SK-N-SH (cell line): ENCODE measurements around the gene ADNP2. TPM values are rescaled to one million over a fixed set of nuclear protein-coding genes. Genes with fewer than 3 reads are reported as not detected.

Experiments used
- CTCF ChIA-PET: fragments of 300-600, 350-600 bp; formaldehyde crosslinking; extraction: SDS; loops from one replicate; lab custom pipeline; 2021; lab: Yijun Ruan, JAX
- POLR2A ChIA-PET: fragments of 350-600 bp; sonication (Branson Sonifier 250); formaldehyde crosslinking; extraction: SDS; loops from one replicate; lab custom pipeline; 2020; ENCODE audit warnings: antibody characterized with exemption, inconsistent platforms; lab: Yijun Ruan, JAX
- DNase-seq: peaks from one replicate; pipeline ENCODE4 v3.0.0; 2012
- H2AFZ ChIP-seq: fragments of 200-600 bp; sonication (generic); 2 replicates; pipeline ENCODE4 v1.8.1; 2016; ENCODE audit warnings: antibody characterized with exemption, mild to moderate bottlenecking, low read depth
- H3F3A ChIP-seq: fragments of 200-600 bp; sonication (generic); replicated peaks from 2 replicates; pipeline ENCODE3; 2016; ENCODE audit warnings: antibody characterized with exemption, mild to moderate bottlenecking; ENCODE audit not compliant: insufficient read depth
- H3K27ac ChIP-seq, 2 experiments: fragments of 200-500 bp in 1 of 2; fragments of 200-600 bp in 1 of 2; sonication (Bioruptor generic) in 1 of 2; sonication (generic), shearing (Covaris generic) in 1 of 2; 2 replicates each; pipeline versions ENCODE4 v1.5.1 to v1.6.1; 2014 to 2016; ENCODE audit warnings: low read depth in 2 of 2, inconsistent platforms in 1 of 2, low read length in 1 of 2, mild to moderate bottlenecking in 1 of 2, mixed read lengths in 1 of 2
- H3K27me3 ChIP-seq: fragments of 200-600 bp; sonication (generic), shearing (Covaris generic); 2 replicates; pipeline ENCODE4 v1.6.1; 2016; ENCODE audit warnings: mixed run types; ENCODE audit not compliant: insufficient read depth
- H3K36me3 ChIP-seq, 2 experiments: fragments of 200-500 bp in 1 of 2; fragments of 200-600 bp in 1 of 2; sonication (Bioruptor generic) in 1 of 2; sonication (generic) in 1 of 2; replicated peaks in 1 of 2; 2 replicates each; pipeline versions ENCODE3 to v1.5.1; 2014 to 2016; ENCODE audit warnings: low read length in 1 of 2, mild to moderate bottlenecking in 1 of 2; ENCODE audit not compliant: insufficient read depth in 2 of 2, control insufficient read depth in 1 of 2
- H3K4me1 ChIP-seq, 2 experiments: fragments of 200-500 bp in 1 of 2; fragments of 200-600 bp in 1 of 2; sonication (Bioruptor generic) in 1 of 2; sonication (generic), shearing (Covaris generic) in 1 of 2; 2 replicates each; pipeline versions ENCODE4 v1.5.1 to v1.6.1; 2014 to 2016; ENCODE audit warnings: low read depth in 1 of 2, low read length in 1 of 2, mixed run types in 1 of 2; ENCODE audit not compliant: insufficient read depth in 2 of 2, control insufficient read depth in 1 of 2
- H3K4me2 ChIP-seq: fragments of 200-600 bp; sonication (generic), shearing (Covaris generic); 2 replicates; pipeline ENCODE4 v1.6.1; 2017; ENCODE audit warnings: mixed run types
- H3K4me3 ChIP-seq, 2 experiments: fragments of 200-500 bp in 1 of 2; fragments of 200-600 bp in 1 of 2; sonication (Bioruptor generic) in 1 of 2; sonication (generic), shearing (Covaris generic) in 1 of 2; 2 replicates each; pipeline versions ENCODE4 v1.5.1 to v1.8.1; 2014 to 2016; ENCODE audit warnings: low read depth in 2 of 2, inconsistent platforms in 1 of 2, low read length in 1 of 2, mild to moderate bottlenecking in 1 of 2, mixed read lengths in 1 of 2, moderate library complexity in 1 of 2
- H3K79me2 ChIP-seq: fragments of 200-600 bp; sonication (generic); 2 replicates; pipeline ENCODE4 v1.8.1; 2017; ENCODE audit warnings: mild to moderate bottlenecking; ENCODE audit not compliant: insufficient read depth
- H3K9ac ChIP-seq: fragments of 200-600 bp; sonication (generic); 2 replicates; pipeline ENCODE4 v1.6.1; 2017; ENCODE audit warnings: mixed run types
- H3K9me2 ChIP-seq: fragments of 200-600 bp; sonication (generic); 2 replicates; pipeline ENCODE4 v1.6.1; 2017; ENCODE audit warnings: mixed run types
- H3K9me3 ChIP-seq: fragments of 200-600 bp; sonication (generic); 2 replicates; pipeline ENCODE4 v1.6.1; 2017; ENCODE audit warnings: mixed run types, mild to moderate bottlenecking, moderate library complexity
- H4K20me1 ChIP-seq: fragments of 200-600 bp; sonication (generic); 2 replicates; pipeline ENCODE4 v1.6.1; 2017; ENCODE audit warnings: mild to moderate bottlenecking, mixed run types; ENCODE audit not compliant: insufficient read depth
- CHD2 ChIP-seq: fragments of 150-350 bp; IDR thresholded peaks from 2 replicates; pipeline ENCODE4 v1.6.1; 2018; ENCODE audit warnings: low read length; ENCODE audit not compliant: partially characterized antibody
- ELF1 ChIP-seq: IDR thresholded peaks from 2 replicates; pipeline ENCODE4 v1.4.0; 2012
- EP300 ChIP-seq, 2 experiments: IDR thresholded peaks; 2 replicates each; pipeline versions ENCODE4 v1.4.0 to v1.6.1; 2012; ENCODE audit warnings: borderline replicate concordance in 1 of 2, low read depth in 1 of 2, low read length in 1 of 2
- FOSL2 ChIP-seq: IDR thresholded peaks from 2 replicates; pipeline ENCODE4 v1.4.0; 2012; ENCODE audit warnings: low read depth, mild to moderate bottlenecking, moderate library complexity, borderline replicate concordance
- FOXM1 ChIP-seq: IDR thresholded peaks from 2 replicates; pipeline ENCODE4 v1.4.0; 2012; ENCODE audit warnings: low read depth, mild to moderate bottlenecking
- GABPA ChIP-seq: IDR thresholded peaks from 2 replicates; pipeline ENCODE4 v1.4.0; 2012; ENCODE audit warnings: low read depth, mild to moderate bottlenecking
- GATA2 ChIP-seq: sonication (generic); formaldehyde crosslinking; IDR thresholded peaks from 2 replicates; pipeline ENCODE4 v1.5.0; 2020; ENCODE audit warnings: mild to moderate bottlenecking, missing genetic modification reagents
- JUND ChIP-seq: IDR thresholded peaks from 2 replicates; pipeline ENCODE4 v1.4.0; 2012
- MAX ChIP-seq: IDR thresholded peaks from 2 replicates; pipeline ENCODE4 v1.4.0; 2012; ENCODE audit warnings: low read depth
- MXI1 ChIP-seq: IDR thresholded peaks from 2 replicates; pipeline ENCODE4 v1.6.1; 2012; ENCODE audit warnings: mild to moderate bottlenecking, low read depth, low read length, improper control_type of control experiment
- NFIC ChIP-seq: IDR thresholded peaks from 2 replicates; pipeline ENCODE4 v1.4.0; 2012; ENCODE audit warnings: borderline replicate concordance
- PBX3 ChIP-seq: IDR thresholded peaks from 2 replicates; pipeline ENCODE4; 2012
- POLR2AphosphoS5 ChIP-seq: IDR thresholded peaks from 2 replicates; pipeline ENCODE4 v1.6.1; 2012; ENCODE audit warnings: low read depth, low read length
- RAD21 ChIP-seq: IDR thresholded peaks from 2 replicates; pipeline ENCODE4 v1.6.1; 2012; ENCODE audit warnings: mild to moderate bottlenecking, low read length
- RCOR1 ChIP-seq: fragments of 150-350 bp; IDR thresholded peaks from 2 replicates; pipeline ENCODE4 v1.6.1; 2017; ENCODE audit warnings: antibody characterized with exemption, low read length
- RXRA ChIP-seq: IDR thresholded peaks from 2 replicates; pipeline ENCODE4 v1.4.0; 2012; ENCODE audit warnings: low read depth, mild to moderate bottlenecking, borderline replicate concordance
- SMC3 ChIP-seq: IDR thresholded peaks from 2 replicates; pipeline ENCODE4 v1.6.1; 2012; ENCODE audit warnings: low read depth, low read length, improper control_type of control experiment
- TCF12 ChIP-seq: IDR thresholded peaks from 2 replicates; pipeline ENCODE4 v1.4.0; 2012
- USF1 ChIP-seq: IDR thresholded peaks from 2 replicates; pipeline ENCODE4 v1.4.0; 2012; ENCODE audit warnings: low read depth, borderline replicate concordance
- USF2 ChIP-seq: fragments of 150-350 bp; IDR thresholded peaks from 2 replicates; pipeline ENCODE4 v1.6.1; 2017; ENCODE audit warnings: antibody characterized with exemption, low read length, low read depth, borderline replicate concordance
- YY1 ChIP-seq: IDR thresholded peaks from 2 replicates; pipeline ENCODE4 v1.4.0; 2012; ENCODE audit warnings: low read depth, mild to moderate bottlenecking
- ZBTB33 ChIP-seq: IDR thresholded peaks from 2 replicates; pipeline ENCODE4 v1.4.0; 2012; ENCODE audit warnings: low read depth, borderline replicate concordance
- WGBS: methylation state at CpG from one replicate; pipeline ENCODE4 v1.1.6; 2017; ENCODE audit warnings: low lambda C conversion rate; 5-methylcytosine and 5-hydroxymethylcytosine counted together
- polyA plus RNA-seq, 3 experiments: library from polyadenylated mRNA; depleted of rRNA; stranded (reverse); fragments of >200 nt; gene quantifications; 2 replicates each; pipeline ENCODE4 v1.2.3, GENCODE V29; 2012

ADNP2 gene
- polyA plus RNA-seq, 1 of the 3 experiments (the other 2 are of a cell fraction) = 4.3 TPM

- Histone ChIP-seq H3K9me2 (no peaks in the 10 kb centered on the region), H3F3A (no peaks in the 10 kb centered on the region), H3K4me2 (no peak overlapping the region), H2AFZ (no peak overlapping the region), H3K36me3 (no peaks in the 10 kb centered on the region), H3K79me2 (no peaks in the 10 kb centered on the region), H3K9ac (no peak overlapping the region), H3K27me3 (no peaks in the 10 kb centered on the region), H3K4me3 (no peak overlapping the region), H3K4me1 (no peaks in the 10 kb centered on the region), H4K20me1 (no peaks in the 10 kb centered on the region), H3K9me3 (no peaks in the 10 kb centered on the region), H3K27ac (no peak overlapping the region)
- TF ChIP-seq POLR2AphosphoS5 (no peak), CHD2 (no peak), SMC3 (no peak), RAD21 (no peak), PBX3 (no peak), RXRA (no peak), TCF12 (no peak), NFIC (no peak)
- DNase-seq = no peak
- 100% methylated on average over 2 of the region's 2 CpGs for WGBS
- POLR2A ChIA-PET = interaction anchor here (0.6 kb wide), 1 partner anchor 16 kb away, joined by 3 read pairs; no protein-coding TSS in a partner anchor
- CTCF ChIA-PET = interaction anchor here (3.3 kb wide), 1 partner anchor 11 kb away, joined by 16 read pairs; no protein-coding TSS in a partner anchor
These were observed 59.3 kb downstream of the ADNP2 start for GRCh38 chr18:80168346-80168745.

- CTCF ChIA-PET = interaction anchor here (1.0 kb wide), 1 partner anchor 11 kb away, joined by 9 read pairs; no protein-coding TSS in a partner anchor
- DNase-seq = no peak
These were observed 59.9 kb downstream of the ADNP2 start for GRCh38 chr18:80168982-80169381.

More at GRCh38 chr18:80168982-80169381, 59.9 kb downstream of the ADNP2 start:
- H3K4me2 ChIP-seq = no peak overlapping the region
- no peak overlapping the region for H3K9ac ChIP-seq
- H3K9me2 ChIP-seq = no peaks in the 10 kb centered on the region
- WGBS = 77% methylated on average over 11 of the region's 15 CpGs
- no peaks in the 10 kb centered on the region for H3F3A ChIP-seq
- H3K36me3 ChIP-seq = no peaks in the 10 kb centered on the region
- no peaks in the 10 kb centered on the region for H3K27me3 ChIP-seq
- H4K20me1 ChIP-seq = no peaks in the 10 kb centered on the region
- H3K4me3 ChIP-seq = no peak overlapping the region
- no peak overlapping the region for H3K27ac ChIP-seq
- no peaks in the 10 kb centered on the region for H3K9me3 ChIP-seq
- POLR2A ChIA-PET = no interaction called here
- H3K4me1 ChIP-seq = no peaks in the 10 kb centered on the region
- H2AFZ ChIP-seq = no peak overlapping the region
- TF ChIP-seq MXI1 (no peak), MAX (no peak), RXRA (no peak), FOSL2 (no peak), CHD2 (no peak), USF1 (no peak), USF2 (no peak), FOXM1 (no peak), RCOR1 (no peak), SMC3 (no peak), JUND (no peak), EP300 (IDR thresholded peaks at IDR 0.05; ENCODE audit: borderline replicate concordance in 1 of 2, low read depth in 1 of 2, low read length in 1 of 2) (no peak), ELF1 (no peak), GATA2 (CRISPR knock-in tag) (no peak), GABPA (no peak), ZBTB33 (no peak), YY1 (no peak)
- no peaks in the 10 kb centered on the region for H3K79me2 ChIP-seq
